Measurements from ENCODE around the gene ELK4. TPM values are rescaled to one million over a fixed set of nuclear protein-coding genes. Genes with fewer than 3 reads are reported as not detected.

The ELK4 gene
- total and polyA plus RNA-seq, 7 donors: 2.4 to 21.0 (median 18.6) TPM

- TF ChIP-seq CTCF (IDR thresholded peaks at IDR 0.05) (no peak), POLR2AphosphoS5 (IDR thresholded peaks at IDR 0.05) (no peak), POLR2A (IDR thresholded peaks at IDR 0.05) (no peak), EP300 (IDR thresholded peaks at IDR 0.05) (no peak)
- H3K27me3 ChIP-seq: no peaks in the 10 kb centered on the region
- no peaks in the 10 kb centered on the region for H3K36me3 ChIP-seq
- no peak for DNase-seq
- no peak overlapping the region for H3K4me3 ChIP-seq
- no peak overlapping the region for H3K27ac ChIP-seq
- WGBS, 2 donors: 96 to 98% methylated on average over 3 of the region's 3 CpGs
- intact Hi-C loops (cut with DNase I): no loop called here
- no peaks in the 10 kb centered on the region for H3K9me3 ChIP-seq
- peaks cover 0 to 33% (median 25%) of the 10 kb centered on the region in 4 donors for H3K4me1 ChIP-seq
Observed at GRCh38 chr1:205596876-205597275, 34.9 kb downstream of the ELK4 start.

- no peak overlapping the region for H3K4me3 ChIP-seq
- DNase-seq: no peak
- intact Hi-C loops (cut with DNase I): no loop called here
- no peaks in the 10 kb centered on the region for H3K27me3 ChIP-seq
- TF ChIP-seq POLR2AphosphoS5 (IDR thresholded peaks at IDR 0.05) (no peak), POLR2A (IDR thresholded peaks at IDR 0.05) (no peak), CTCF (IDR thresholded peaks at IDR 0.05) (no peak), EP300 (IDR thresholded peaks at IDR 0.05) (no peak)
- H3K4me1 ChIP-seq: peaks cover 0 to 33% (median 26%) of the 10 kb centered on the region in 4 donors
- no peaks in the 10 kb centered on the region for H3K9me3 ChIP-seq
- no peaks in the 10 kb centered on the region for H3K36me3 ChIP-seq
- H3K27ac ChIP-seq: no peak overlapping the region
- 86 to 87% methylated on average over 1 of the region's 1 CpG for WGBS, 2 donors
Observed at GRCh38 chr1:205595861-205596260, 36.0 kb downstream of the ELK4 start.

GRCh38 chr1:205595435-205595834 lies 36.4 kb downstream of the ELK4 start:
- no peak for DNase-seq
- Histone ChIP-seq H3K4me1 (peaks cover 0 to 33% (median 26%) of the 10 kb centered on the region in 4 donors), H3K27me3 (no peaks in the 10 kb centered on the region), H3K4me3 (no peak overlapping the region), H3K9me3 (no peaks in the 10 kb centered on the region), H3K27ac (no peak overlapping the region), H3K36me3 (no peaks in the 10 kb centered on the region)
- no peak for TF ChIP-seq POLR2A (IDR thresholded peaks at IDR 0.05)
- no peak for TF ChIP-seq POLR2AphosphoS5 (IDR thresholded peaks at IDR 0.05)
- TF ChIP-seq EP300 (IDR thresholded peaks at IDR 0.05): no peak
- no peak for TF ChIP-seq CTCF (IDR thresholded peaks at IDR 0.05)
- intact Hi-C loops (cut with DNase I): no loop called here
- 58 to 66% methylated on average over 2 of the region's 2 CpGs for WGBS, 2 donors

- no peak for DNase-seq
- H3K4me3 ChIP-seq: no peak overlapping the region
- intact Hi-C loops (cut with DNase I): loop anchor here (5.0 kb wide), 1 partner anchor 112 kb away; no protein-coding TSS in a partner anchor
- H3K27ac ChIP-seq: no peak overlapping the region
- H3K4me1 ChIP-seq: peaks cover 0 to 28% (median 21%) of the 10 kb centered on the region in 4 donors
- H3K36me3 ChIP-seq: no peaks in the 10 kb centered on the region
- TF ChIP-seq EP300 (IDR thresholded peaks at IDR 0.05): no peak
- no peak for TF ChIP-seq CTCF (IDR thresholded peaks at IDR 0.05)
- no peak for TF ChIP-seq POLR2A (IDR thresholded peaks at IDR 0.05)
- no peak for TF ChIP-seq POLR2AphosphoS5 (IDR thresholded peaks at IDR 0.05)
- WGBS, 2 donors: 92 to 96% methylated on average over 1 of the region's 1 CpG
- H3K27me3 ChIP-seq: no peaks in the 10 kb centered on the region
- H3K9me3 ChIP-seq: no peaks in the 10 kb centered on the region
Observed at GRCh38 chr1:205594846-205595245, 37.0 kb downstream of the ELK4 start.

- no peak overlapping the region for H3K4me3 ChIP-seq
- intact Hi-C loops (cut with DNase I): loop anchor here (5.0 kb wide), 1 partner anchor 113 kb away; no protein-coding TSS in a partner anchor
- 48 to 60% methylated on average over 6 of the region's 6 CpGs for WGBS, 2 donors
- peaks cover 0 to 19% (median 12%) of the 10 kb centered on the region in 4 donors for H3K4me1 ChIP-seq
- peak overlapping the region in 2 of 4 donors; percentile 3 to 15 for H3K27ac ChIP-seq
- H3K36me3 ChIP-seq: no peaks in the 10 kb centered on the region
- H3K9me3 ChIP-seq: no peaks in the 10 kb centered on the region
- no peaks in the 10 kb centered on the region for H3K27me3 ChIP-seq
- DNase-seq: no peak
- TF ChIP-seq CTCF (IDR thresholded peaks at IDR 0.05) (no peak), EP300 (IDR thresholded peaks at IDR 0.05) (no peak), POLR2A (IDR thresholded peaks at IDR 0.05) (no peak), POLR2AphosphoS5 (IDR thresholded peaks at IDR 0.05) (no peak)
Observed at GRCh38 chr1:205593967-205594366, 37.8 kb downstream of the ELK4 start.

All from sigmoid colon (tissue), 7 donors.